DMS 273 (cell line): Measurements from ENCODE around the gene TMPRSS9.

Experiments
- DNase-seq: peaks from one replicate; lab custom pipeline; 2025; ENCODE audit not compliant: unreplicated experiment; lab: John Stamatoyannopoulos, UW

TMPRSS9 gene

GRCh38 chr19:2417881-2418406 lies 57.9 kb downstream of the TMPRSS9 start:
- no peak for DNase-seq

GRCh38 chr19:2419754-2420153 lies 59.7 kb downstream of the TMPRSS9 start:
- DNase-seq, result no peak

DNA sequence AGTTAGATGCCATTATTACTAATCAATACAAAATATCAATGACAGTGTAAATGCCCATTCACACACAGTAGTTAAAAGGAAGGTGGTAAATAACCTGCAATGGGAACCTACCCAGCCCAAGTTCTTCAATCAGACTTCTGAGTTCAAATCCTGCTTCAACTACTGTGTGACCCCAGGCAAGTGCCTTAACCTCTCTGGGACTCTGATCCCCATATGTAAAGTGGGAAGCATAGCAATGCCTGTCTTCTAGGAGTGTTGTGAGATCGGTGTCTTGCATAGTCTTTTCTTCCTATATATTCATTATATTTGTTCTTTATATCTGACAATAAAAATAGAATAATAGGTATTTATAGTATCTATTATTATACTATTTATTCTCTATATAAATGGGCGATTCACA lies 60.4 kb downstream of the TMPRSS9 start:
- no peak for DNase-seq

DNA sequence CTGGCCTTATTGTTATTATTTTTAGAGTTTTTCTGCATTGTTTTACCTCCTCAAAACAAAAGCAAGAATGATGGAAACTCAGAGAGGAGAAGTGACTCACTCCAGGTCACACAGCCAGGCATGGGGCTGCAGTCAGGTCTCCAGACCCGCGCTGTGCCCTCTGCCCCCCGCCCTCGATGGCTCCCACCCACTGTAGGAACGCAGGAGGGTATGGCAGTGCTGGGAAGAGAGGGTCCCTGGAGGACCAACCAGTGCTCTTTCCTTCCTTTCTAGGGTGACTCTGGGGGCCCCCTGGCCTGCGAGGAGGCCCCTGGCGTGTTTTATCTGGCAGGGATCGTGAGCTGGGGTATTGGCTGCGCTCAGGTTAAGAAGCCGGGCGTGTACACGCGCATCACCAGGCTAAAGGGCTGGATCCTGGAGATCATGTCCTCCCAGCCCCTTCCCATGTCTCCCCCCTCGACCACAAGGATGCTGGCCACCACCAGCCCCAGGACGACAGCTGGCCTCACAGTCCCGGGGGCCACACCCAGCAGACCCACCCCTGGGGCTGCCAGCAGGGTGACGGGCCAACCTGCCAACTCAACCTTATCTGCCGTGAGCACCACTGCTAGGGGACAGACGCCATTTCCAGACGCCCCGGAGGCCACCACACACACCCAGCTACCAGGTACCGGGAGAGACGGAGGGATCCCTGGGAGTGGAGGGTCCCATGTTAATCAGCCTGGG lies 61.7 kb downstream of the TMPRSS9 start:
- no peak for DNase-seq

GRCh38 chr19:2423071-2423914 lies 63.2 kb downstream of the TMPRSS9 start:
- DNase-seq, result no peak

- DNase-seq, result no peak
Measured at GRCh38 chr19:2423915-2424685, 64.0 kb downstream of the TMPRSS9 start.

DNA sequence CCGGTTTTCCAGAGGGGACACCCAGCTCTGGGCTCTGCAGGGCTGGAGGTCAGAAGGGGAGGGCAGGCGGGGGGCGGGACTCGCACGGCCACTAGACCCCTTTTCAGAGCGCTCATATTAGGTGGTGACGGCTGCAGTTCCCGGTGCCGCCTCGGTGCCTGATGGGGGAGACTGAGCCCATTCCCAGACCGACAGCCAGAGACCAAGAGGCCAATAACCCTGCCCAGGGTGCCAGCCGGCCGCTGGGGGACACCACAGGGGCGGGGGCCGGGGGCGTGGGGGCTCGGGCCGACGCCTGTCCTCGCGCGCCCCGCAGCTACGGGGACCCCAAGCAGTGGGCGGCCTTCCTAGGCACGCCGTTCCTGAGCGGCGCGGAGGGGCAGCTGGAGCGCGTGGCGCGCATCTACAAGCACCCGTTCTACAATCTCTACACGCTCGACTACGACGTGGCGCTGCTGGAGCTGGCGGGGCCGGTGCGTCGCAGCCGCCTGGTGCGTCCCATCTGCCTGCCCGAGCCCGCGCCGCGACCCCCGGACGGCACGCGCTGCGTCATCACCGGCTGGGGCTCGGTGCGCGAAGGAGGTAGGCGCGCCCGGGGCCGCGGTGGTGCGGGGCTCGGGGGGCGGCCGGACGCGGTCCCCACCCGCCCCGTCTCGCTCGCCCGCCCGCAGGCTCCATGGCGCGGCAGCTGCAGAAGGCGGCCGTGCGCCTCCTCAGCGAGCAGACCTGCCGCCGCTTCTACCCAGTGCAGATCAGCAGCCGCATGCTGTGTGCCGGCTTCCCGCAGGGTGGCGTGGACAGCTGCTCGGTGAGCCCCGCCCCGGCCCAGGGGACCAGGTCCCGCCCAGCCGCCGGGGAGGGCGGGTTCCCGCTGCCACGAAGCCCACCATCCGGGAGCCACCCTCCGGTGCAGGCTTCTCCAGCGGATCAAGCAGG lies 64.9 kb downstream of the TMPRSS9 start:
- DNase-seq, result no peak

DNA sequence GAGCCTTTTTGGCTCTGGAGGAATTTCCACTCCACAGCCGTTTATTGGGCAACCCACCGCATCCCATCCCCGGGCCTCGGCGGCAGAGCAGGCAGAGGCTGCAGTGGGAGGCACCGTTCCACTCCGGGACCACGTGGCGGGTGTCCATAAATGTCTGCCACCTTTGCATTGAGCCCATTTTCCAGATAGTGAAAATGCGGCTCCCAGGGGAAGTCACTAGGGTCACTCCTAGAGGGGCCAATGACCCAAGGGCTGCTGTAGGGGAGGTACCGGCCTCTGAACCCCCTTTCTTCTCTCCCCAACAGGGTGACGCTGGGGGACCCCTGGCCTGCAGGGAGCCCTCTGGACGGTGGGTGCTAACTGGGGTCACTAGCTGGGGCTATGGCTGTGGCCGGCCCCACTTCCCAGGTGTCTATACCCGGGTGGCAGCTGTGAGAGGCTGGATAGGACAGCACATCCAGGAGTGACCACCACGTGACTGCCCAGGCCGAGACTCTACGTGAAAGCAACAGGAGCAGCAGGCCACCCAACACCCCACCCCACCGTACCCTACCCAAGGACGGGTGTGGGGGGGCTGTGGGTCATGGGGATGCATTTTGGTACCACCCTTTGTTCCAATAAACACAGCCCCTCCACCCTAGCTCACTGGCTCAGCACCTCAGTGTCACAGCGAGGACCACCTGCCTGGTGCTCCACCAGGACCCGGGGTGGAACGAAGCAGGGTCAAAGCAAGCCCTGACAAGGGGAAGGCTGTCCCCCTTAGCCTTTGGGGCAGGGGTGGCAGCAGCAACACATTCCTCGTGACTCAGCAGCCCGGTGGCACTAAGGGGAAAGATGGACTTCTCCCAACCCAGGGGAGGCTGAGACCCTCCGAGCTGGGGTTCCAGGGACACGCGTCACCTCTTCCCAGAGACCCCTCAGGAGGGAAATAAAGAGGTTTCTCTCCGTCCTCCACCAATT lies 65.8 kb downstream of the TMPRSS9 start:
- no peak for DNase-seq

- peak; percentile 82 for DNase-seq
Measured at GRCh38 chr19:2426611-2427428, 66.8 kb downstream of the TMPRSS9 start.

DNA sequence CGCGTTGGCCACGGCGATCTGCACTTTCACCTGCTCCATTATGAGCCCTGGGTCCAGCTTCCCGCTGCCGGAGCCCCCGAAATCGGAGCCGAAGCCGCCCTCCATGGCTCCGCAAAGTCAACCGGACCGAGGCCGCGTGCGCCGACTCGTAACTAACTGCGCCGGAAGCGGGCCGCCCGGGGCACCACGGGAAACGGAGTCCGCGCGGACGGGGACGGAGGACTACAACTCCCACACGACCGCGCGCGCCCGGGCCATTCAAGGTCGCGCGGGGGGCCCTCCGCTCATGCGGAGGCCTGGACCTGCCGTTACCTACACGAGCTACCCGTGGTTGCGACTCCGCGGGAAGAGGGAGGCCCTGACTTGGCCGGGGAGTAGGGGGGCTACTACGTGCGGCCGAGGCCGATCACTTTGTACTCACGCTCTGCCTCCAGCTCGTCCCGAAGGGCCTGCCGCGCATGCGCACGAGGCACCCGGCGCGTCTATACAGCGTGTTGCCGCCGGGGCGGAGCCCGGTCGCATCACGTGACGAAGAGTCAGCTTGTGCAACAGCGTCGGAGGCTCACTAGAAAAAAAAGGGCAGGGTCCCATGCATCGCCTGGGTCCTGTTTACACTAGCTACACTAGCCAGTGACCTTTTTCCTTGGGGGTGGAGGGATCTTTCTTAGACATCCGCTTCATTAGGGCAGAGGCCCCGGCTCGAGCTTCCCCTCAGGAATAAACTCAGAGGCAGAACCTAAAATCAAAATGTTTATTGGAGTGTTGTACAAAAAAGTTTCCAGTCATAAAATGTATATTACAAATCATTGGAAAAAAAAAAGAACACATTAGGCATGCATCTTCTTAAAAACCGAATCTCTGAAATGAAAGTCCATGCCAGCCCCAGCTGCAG lies 67.6 kb downstream of the TMPRSS9 start, which contains the start of gene TIMM13:
TIMM13 (minus strand) TSS at position 158 of the 892 bp plus-strand sequence; CDS start at position 105, 53 bp downstream.
- DNase-seq, result peak; percentile 99

DNA sequence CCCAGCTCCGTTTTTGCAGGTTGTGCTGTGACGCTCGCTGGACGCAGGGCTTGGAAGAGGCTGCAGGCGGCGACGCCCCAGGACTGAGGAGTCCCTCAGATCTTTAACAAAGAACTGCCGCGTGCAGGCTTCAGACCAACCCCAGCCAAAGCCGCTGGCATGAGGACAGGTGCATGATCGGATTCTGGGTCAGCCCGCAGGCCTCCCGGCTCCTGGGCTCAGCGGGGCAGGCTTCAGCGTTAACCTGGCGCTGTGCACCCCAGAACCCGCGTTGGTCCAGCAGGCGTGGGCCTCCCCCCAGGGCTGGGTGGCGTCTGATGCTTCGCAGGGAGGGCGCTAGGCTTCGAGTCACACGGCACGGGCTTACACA lies 68.2 kb downstream of the TMPRSS9 start:
- DNase-seq, result peak; percentile 72

DNA sequence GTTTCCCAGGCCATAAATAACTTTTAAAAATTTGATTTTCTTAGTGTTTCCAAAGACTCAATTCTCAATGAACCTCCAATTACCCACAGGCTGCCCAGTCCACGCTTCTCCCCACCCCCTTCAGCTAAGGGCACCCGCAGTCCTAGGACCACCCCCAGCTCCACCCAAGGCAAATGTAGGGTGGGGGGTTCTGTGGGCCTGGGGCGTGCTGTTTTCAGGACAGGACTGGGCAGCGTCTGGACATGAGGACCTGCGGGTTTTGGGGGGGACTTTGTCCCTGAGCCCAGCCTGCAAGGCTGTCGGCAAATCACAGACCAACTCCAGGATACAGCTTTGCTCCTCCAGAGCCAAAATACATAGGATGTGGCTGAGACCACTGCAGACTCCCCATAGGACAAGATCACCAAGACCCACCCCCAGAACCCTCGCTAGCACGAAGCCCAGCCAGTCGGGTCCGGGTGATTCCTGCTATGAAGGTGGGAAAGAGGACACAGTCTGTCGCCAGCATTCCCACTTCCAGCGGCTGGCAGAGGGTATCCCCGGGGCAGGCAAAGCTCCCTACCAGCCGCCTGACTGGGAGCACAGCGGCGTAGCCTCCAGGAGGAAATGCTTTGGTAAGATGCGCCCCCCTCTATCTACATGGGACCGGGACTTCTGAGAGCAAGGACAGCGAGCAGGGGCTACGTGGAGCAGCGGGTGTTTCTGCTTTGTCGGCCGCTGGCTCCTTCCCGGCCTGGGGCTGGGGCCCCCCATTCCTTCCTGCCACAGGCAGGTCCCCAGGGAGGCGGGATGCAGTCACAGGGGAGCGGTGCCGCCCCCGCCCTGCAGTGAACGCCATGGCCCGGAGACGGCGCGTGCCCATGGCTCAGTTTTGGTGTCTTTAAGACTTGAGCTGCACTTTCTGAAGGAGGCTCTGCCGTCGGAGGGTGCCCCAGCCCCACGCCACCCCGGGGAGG lies 69.0 kb downstream of the TMPRSS9 start:
- DNase-seq, result peak; percentile 51

GRCh38 chr19:2429917-2430535 lies 70.0 kb downstream of the TMPRSS9 start:
- no peak for DNase-seq

- DNase-seq, result no peak
Measured at GRCh38 chr19:2431318-2432055, 71.4 kb downstream of the TMPRSS9 start.
